ENCODE data around the gene TRAP1. TPM values are rescaled to one million over a fixed set of nuclear protein-coding genes. Genes with fewer than 3 reads are reported as not detected.

Gene TRAP1
- total RNA-seq, 2 experiments from 2014 or later = 343 to 379 TPM

- Mint-ChIP-seq H3K9me3 (no peaks in the 10 kb centered on the region), H3K4me3 (no peak overlapping the region), H3K4me1 (ENCODE audit: low read depth) (no peaks in the 10 kb centered on the region), H3K27ac (no peak overlapping the region), H3K36me3 (ENCODE audit: low read depth) (peaks cover 17% of the 10 kb centered on the region), H3K27me3 (no peaks in the 10 kb centered on the region)
- DNase-seq (no peak), ATAC-seq (no peak)
- ChIA-PET CTCF (no interaction called here), POLR2A (no interaction called here)
- intact Hi-C loops (cut with micrococcal nuclease) = no loop called here
- TF ChIP-seq CTCF (IDR thresholded peaks at IDR 0.05) = no peak
These were observed 44.2 kb upstream of the TRAP1 start for GRCh38 chr16:3761375-3762106.

GRCh38 chr16:3760518-3760917 lies 43.2 kb upstream of the TRAP1 start:
- no peak for DNase-seq
- CTCF ChIA-PET = no interaction called here
- H3K4me3 Mint-ChIP-seq = no peak overlapping the region
- no peak overlapping the region for H3K27ac Mint-ChIP-seq
- POLR2A ChIA-PET = no interaction called here
- H3K36me3 Mint-ChIP-seq (ENCODE audit: low read depth) = peaks cover 14% of the 10 kb centered on the region
- no peak for ATAC-seq
- no peak for TF ChIP-seq CTCF (IDR thresholded peaks at IDR 0.05)
- no peaks in the 10 kb centered on the region for H3K9me3 Mint-ChIP-seq
- intact Hi-C loops (cut with micrococcal nuclease) = no loop called here
- no peaks in the 10 kb centered on the region for H3K27me3 Mint-ChIP-seq
- H3K4me1 Mint-ChIP-seq (ENCODE audit: low read depth) = no peaks in the 10 kb centered on the region

GRCh38 chr16:3759736-3760135 lies 42.4 kb upstream of the TRAP1 start:
- Mint-ChIP-seq H3K36me3 (ENCODE audit: low read depth) (peaks cover 10% of the 10 kb centered on the region), H3K27ac (peak overlapping the region; percentile 1), H3K4me3 (no peak overlapping the region), H3K4me1 (ENCODE audit: low read depth) (no peaks in the 10 kb centered on the region), H3K27me3 (no peaks in the 10 kb centered on the region), H3K9me3 (no peaks in the 10 kb centered on the region)
- DNase-seq (no peak), ATAC-seq (no peak)
- intact Hi-C loops (cut with micrococcal nuclease) = no loop called here
- ChIA-PET POLR2A (no interaction called here), CTCF (no interaction called here)
- no peak for TF ChIP-seq CTCF (IDR thresholded peaks at IDR 0.05)

- no peak for ATAC-seq
- CTCF ChIA-PET = no interaction called here
- Mint-ChIP-seq H3K27ac (no peak overlapping the region), H3K4me3 (no peak overlapping the region), H3K4me1 (ENCODE audit: low read depth) (no peaks in the 10 kb centered on the region), H3K9me3 (no peaks in the 10 kb centered on the region), H3K36me3 (ENCODE audit: low read depth) (peaks cover 14% of the 10 kb centered on the region), H3K27me3 (no peaks in the 10 kb centered on the region)
- POLR2A ChIA-PET = no interaction called here
- no peak for TF ChIP-seq CTCF (IDR thresholded peaks at IDR 0.05)
- intact Hi-C loops (cut with micrococcal nuclease) = no loop called here
- DNase-seq = no peak
These were observed 38.8 kb upstream of the TRAP1 start for GRCh38 chr16:3756113-3756512.

- no peak for DNase-seq
- H3K4me3 Mint-ChIP-seq = no peak overlapping the region
- H3K36me3 Mint-ChIP-seq (ENCODE audit: low read depth) = peaks cover 17% of the 10 kb centered on the region
- ChIA-PET CTCF (no interaction called here), POLR2A (no interaction called here)
- ATAC-seq = no peak
- no peaks in the 10 kb centered on the region for H3K27me3 Mint-ChIP-seq
- intact Hi-C loops (cut with micrococcal nuclease) = no loop called here
- no peaks in the 10 kb centered on the region for H3K9me3 Mint-ChIP-seq
- TF ChIP-seq CTCF (IDR thresholded peaks at IDR 0.05) = no peak
- no peak overlapping the region for H3K27ac Mint-ChIP-seq
- peaks cover 3% of the 10 kb centered on the region for H3K4me1 Mint-ChIP-seq (ENCODE audit: low read depth)
These were observed 37.9 kb upstream of the TRAP1 start for GRCh38 chr16:3755249-3755648.
